ENCODE results near the gene REXO5.

GRCh38 chr16:20829536-20829935 lies 23.2 kb downstream of the REXO5 start:
- TF ChIP-seq MAX (IDR thresholded peaks at IDR 0.05) (no peak), CHD2 (IDR thresholded peaks at IDR 0.05; ENCODE audit: low read depth, low read length) (no peak), TBX3 (IDR thresholded peaks at IDR 0.05; ENCODE audit: borderline replicate concordance) (no peak), HNRNPUL1 (IDR thresholded peaks at IDR 0.05; ENCODE audit: low read depth, low read length) (no peak), IRF2 (CRISPR knock-in tag; IDR thresholded peaks at IDR 0.05) (no peak), SRSF1 (optimal IDR thresholded peaks at IDR 0.05; ENCODE audit: low read depth, low read length) (no peak), SMC3 (IDR thresholded peaks at IDR 0.05; ENCODE audit: low read length) (no peak), GMEB1 (CRISPR knock-in tag; IDR thresholded peaks at IDR 0.05; ENCODE audit: borderline replicate concordance) (no peak), NBN (conservative IDR thresholded peaks at IDR 0.05) (no peak), ZNF572 (CRISPR knock-in tag; IDR thresholded peaks at IDR 0.05) (no peak)

Data from HepG2 (cell line).